WI38 (cell line): Measurements from ENCODE around the gene MAGEB16.

ENCODE experiments used
- H3K4me3 ChIP-seq: 2 replicates; pipeline ENCODE4 v1.5.1; 2011; ENCODE audit warnings: low read depth, mild to moderate bottlenecking, control low read depth, low read length
- CTCF ChIP-seq: IDR thresholded peaks from 2 replicates; pipeline ENCODE4 v1.5.1; 2012; ENCODE audit warnings: low read depth, mild to moderate bottlenecking, control low read depth, low read length

The MAGEB16 gene

GRCh38 chrX:35819241-35819640 lies 21.1 kb downstream of the MAGEB16 start:
- no peak for TF ChIP-seq CTCF
- H3K4me3 ChIP-seq = no peak overlapping the region

GRCh38 chrX:35826503-35826902 lies 28.4 kb downstream of the MAGEB16 start:
- H3K4me3 ChIP-seq = no peak overlapping the region
- no peak for TF ChIP-seq CTCF

- no peak for TF ChIP-seq CTCF
- H3K4me3 ChIP-seq = no peak overlapping the region
Observed at GRCh38 chrX:35829501-35829900, 31.4 kb downstream of the MAGEB16 start.

- H3K4me3 ChIP-seq = no peak overlapping the region
- no peak for TF ChIP-seq CTCF
Observed at GRCh38 chrX:35841872-35842271, 43.7 kb downstream of the MAGEB16 start.

- no peak for TF ChIP-seq CTCF
- no peak overlapping the region for H3K4me3 ChIP-seq
Observed at GRCh38 chrX:35842674-35843073, 44.5 kb downstream of the MAGEB16 start.

GRCh38 chrX:35847736-35848135 lies 49.6 kb downstream of the MAGEB16 start:
- no peak overlapping the region for H3K4me3 ChIP-seq
- no peak for TF ChIP-seq CTCF
